Glutamatergic neuron (in vitro differentiated cells): ENCODE results near the gene PPEF1. TPM values are rescaled to one million over a fixed set of nuclear protein-coding genes. Genes with fewer than 3 reads are reported as not detected.
"Not testable (repeated sequence)": the region's sequence is repeated elsewhere in the genome, so short reads cannot be mapped to it uniquely, and the experiment has no call there.

Experiments
- DNase-seq: peaks from one replicate; pipeline ENCODE4 v3.0.0; 2022
- H3K27ac Mint-ChIP-seq: one replicate; pipeline ENCODE4 v1.8.0; 2020; ENCODE audit warnings: mild to moderate bottlenecking, mixed read lengths, inconsistent platforms; ENCODE audit not compliant: unreplicated experiment
- H3K27me3 Mint-ChIP-seq: one replicate; pipeline ENCODE4 v1.8.0; 2020; ENCODE audit warnings: mild to moderate bottlenecking, moderate library complexity, mixed read lengths, inconsistent platforms; ENCODE audit not compliant: unreplicated experiment
- H3K36me3 Mint-ChIP-seq: one replicate; pipeline ENCODE4 v1.8.0; 2020; ENCODE audit warnings: mild to moderate bottlenecking, mixed read lengths, inconsistent platforms; ENCODE audit not compliant: unreplicated experiment
- H3K4me1 Mint-ChIP-seq: one replicate; pipeline ENCODE4 v1.8.0; 2020; ENCODE audit warnings: mild to moderate bottlenecking, low read depth, mixed read lengths, inconsistent platforms; ENCODE audit not compliant: unreplicated experiment
- H3K4me3 Mint-ChIP-seq: one replicate; pipeline ENCODE4 v1.8.0; 2020; ENCODE audit warnings: mild to moderate bottlenecking, mixed read lengths, inconsistent platforms; ENCODE audit not compliant: unreplicated experiment
- H3K9me3 Mint-ChIP-seq: one replicate; pipeline ENCODE4 v1.8.0; 2020; ENCODE audit warnings: mild to moderate bottlenecking, moderate library complexity, mixed read lengths, inconsistent platforms; ENCODE audit not compliant: unreplicated experiment
- total RNA-seq: library from RNA; stranded (reverse); fragmentation: NEBNext Ultra II Directional; extraction: Animal tissue kit (Norgen Biotek cat#: 25700); gene quantifications from one replicate; pipeline ENCODE4 v1.2.1, GENCODE V29; 2021; ENCODE audit not compliant: unreplicated experiment
- TF ChIP-seq, protein P1 (sequence below): fragments of 200-600 bp; sonication (generic); IDR thresholded peaks from one replicate; pipeline ENCODE4 v1.5.0; 2021; ENCODE audit not compliant: partially characterized antibody, unreplicated experiment

Gene PPEF1
- total RNA-seq, 1 donor from 2014 or later = 3.9 TPM

DNA sequence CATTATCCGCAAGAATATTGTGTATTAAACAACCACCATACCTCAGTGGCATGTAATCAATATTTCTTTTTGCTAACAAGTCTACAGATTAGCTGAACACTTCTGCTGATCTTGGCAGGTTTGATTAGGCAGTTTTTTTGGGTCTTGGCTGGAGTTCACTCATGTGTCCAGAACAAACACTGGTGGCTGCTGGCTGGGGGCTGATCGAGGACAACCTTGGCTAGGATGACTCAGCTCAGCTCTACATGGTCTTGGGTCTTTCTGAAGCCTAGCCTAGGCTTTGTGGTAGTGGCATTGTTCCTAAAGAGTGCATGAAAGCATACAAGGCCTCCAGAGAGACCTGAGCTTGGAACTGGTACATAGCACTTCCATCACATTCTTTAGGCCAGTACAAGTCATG, 41.1 kb downstream of the PPEF1 start:
- no peaks in the 10 kb centered on the region for H3K4me1 Mint-ChIP-seq
- no peak overlapping the region for H3K27ac Mint-ChIP-seq
- no peaks in the 10 kb centered on the region for H3K27me3 Mint-ChIP-seq
- no peak overlapping the region for H3K4me3 Mint-ChIP-seq
- no peaks in the 10 kb centered on the region for H3K9me3 Mint-ChIP-seq
- DNase-seq = no peak
- no peaks in the 10 kb centered on the region for H3K36me3 Mint-ChIP-seq
- TF ChIP-seq, protein P1, sequence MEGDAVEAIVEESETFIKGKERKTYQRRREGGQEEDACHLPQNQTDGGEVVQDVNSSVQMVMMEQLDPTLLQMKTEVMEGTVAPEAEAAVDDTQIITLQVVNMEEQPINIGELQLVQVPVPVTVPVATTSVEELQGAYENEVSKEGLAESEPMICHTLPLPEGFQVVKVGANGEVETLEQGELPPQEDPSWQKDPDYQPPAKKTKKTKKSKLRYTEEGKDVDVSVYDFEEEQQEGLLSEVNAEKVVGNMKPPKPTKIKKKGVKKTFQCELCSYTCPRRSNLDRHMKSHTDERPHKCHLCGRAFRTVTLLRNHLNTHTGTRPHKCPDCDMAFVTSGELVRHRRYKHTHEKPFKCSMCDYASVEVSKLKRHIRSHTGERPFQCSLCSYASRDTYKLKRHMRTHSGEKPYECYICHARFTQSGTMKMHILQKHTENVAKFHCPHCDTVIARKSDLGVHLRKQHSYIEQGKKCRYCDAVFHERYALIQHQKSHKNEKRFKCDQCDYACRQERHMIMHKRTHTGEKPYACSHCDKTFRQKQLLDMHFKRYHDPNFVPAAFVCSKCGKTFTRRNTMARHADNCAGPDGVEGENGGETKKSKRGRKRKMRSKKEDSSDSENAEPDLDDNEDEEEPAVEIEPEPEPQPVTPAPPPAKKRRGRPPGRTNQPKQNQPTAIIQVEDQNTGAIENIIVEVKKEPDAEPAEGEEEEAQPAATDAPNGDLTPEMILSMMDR = no peak

DNA sequence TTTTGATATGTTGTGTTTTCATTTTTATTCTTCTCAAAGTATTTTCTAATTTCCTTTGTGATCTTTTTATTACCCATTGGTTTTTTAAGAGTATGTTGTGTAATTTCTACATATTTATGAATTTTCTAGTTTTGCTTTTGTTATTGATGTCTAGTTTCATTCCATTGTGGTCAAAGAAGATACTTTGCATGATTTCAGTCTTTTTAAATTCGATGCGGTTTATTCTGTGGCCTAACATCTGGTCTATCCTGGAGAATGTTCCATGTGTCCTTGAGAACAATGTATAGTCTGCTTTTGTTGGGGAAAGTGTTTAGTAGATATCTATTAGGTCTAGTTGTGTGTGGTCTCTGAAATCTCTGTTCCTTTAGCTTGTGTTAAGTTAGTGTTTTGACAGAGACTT, 46.2 kb downstream of the PPEF1 start:
- Mint-ChIP-seq H3K27ac (no peak overlapping the region), H3K4me3 (no peak overlapping the region), H3K4me1 (no peaks in the 10 kb centered on the region), H3K9me3 (no peaks in the 10 kb centered on the region), H3K27me3 (no peaks in the 10 kb centered on the region), H3K36me3 (no peaks in the 10 kb centered on the region)
- TF ChIP-seq, protein P1 = no peak
- DNase-seq = no peak

DNA sequence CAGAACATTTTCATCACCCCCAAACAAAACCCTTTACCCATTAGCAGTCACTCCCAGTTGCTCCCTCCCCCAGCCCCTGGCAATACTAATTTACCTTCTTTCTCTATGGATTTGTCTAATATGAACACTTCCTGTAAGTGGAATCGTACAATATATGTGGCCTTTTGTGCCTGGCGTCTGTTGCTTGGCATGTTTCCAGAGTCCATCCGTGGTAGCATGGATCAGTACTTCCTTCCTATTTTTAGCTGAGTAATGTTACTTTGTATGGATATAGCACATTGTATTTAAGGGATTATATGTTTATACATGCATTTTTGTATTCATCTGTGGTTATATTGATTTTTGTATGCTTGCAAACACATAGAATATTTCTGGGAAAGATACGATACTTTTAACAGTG, 48.2 kb downstream of the PPEF1 start:
- Mint-ChIP-seq H3K27ac (no peak overlapping the region), H3K36me3 (no peaks in the 10 kb centered on the region), H3K9me3 (no peaks in the 10 kb centered on the region), H3K4me3 (no peak overlapping the region), H3K27me3 (no peaks in the 10 kb centered on the region), H3K4me1 (no peaks in the 10 kb centered on the region)
- TF ChIP-seq, protein P1 = no peak
- no peak for DNase-seq

DNA sequence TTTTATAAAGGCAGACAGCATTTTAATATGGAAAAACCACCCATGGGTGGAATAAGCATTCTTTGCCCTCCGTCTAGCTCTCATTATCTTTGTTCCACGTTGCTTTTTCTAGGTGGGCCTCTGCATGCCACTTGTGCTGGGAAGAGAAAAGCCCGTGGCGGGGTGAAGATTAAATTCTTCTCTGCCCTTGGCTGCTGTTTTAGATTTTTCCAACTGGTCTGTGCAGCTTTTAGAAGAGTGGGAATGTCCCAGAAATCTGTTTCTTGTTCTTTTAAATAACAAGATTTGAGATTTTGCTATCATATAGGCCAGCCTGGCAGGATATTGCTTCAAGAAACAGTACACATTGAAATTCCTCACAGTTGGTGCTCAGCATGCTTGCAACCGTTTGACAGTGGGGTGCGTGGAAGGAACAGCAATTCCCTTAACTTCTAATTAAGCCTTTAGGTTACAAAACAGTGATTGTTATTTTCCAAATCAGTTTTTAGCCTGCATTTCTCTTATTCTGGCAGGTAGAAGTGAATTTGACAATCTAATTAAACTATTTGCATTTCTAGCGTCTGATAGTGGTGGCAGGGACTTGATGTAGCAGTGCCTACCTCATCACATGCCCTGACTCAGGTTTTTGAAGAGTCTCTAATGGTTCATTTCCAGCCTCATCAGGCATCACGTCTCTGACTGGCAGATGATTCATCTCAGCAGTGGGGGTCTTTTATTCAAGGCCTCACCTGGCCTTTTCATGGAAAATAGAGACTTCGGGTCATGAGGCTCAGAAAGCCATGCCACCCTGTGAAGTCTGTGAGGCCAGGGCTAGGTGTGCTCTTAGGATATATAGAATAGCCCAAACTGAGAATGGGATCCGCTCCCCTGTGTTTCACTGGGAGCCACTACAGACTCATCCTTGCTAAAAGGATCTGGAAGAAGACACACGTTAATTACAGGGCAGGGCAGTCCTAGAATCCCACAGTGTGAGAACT, 50.8 kb downstream of the PPEF1 start:
- no peaks in the 10 kb centered on the region for H3K27me3 Mint-ChIP-seq
- H3K36me3 Mint-ChIP-seq = no peaks in the 10 kb centered on the region
- H3K4me3 Mint-ChIP-seq = no peak overlapping the region
- DNase-seq = no peak
- TF ChIP-seq, protein P1 = no peak
- no peak overlapping the region for H3K27ac Mint-ChIP-seq
- no peaks in the 10 kb centered on the region for H3K9me3 Mint-ChIP-seq
- no peaks in the 10 kb centered on the region for H3K4me1 Mint-ChIP-seq

DNA sequence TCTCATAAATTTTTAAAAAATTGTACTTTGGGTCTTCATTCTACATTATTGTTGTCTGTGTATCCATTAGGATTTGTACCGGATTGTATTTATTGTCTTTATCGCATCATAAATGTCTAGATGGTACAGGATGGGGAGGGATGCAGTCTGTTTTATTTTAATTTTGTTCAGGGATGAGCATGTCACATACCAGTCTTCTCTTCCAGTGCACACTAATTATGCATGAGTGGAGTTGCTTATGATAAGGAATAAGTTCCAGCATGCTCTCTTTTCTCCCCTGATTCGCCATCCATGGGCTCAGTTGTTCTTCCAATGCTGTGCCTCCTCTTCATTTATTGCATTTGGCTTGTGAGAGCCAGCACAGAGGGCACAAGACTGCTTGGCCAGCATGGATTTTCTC, 54.3 kb downstream of the PPEF1 start:
- H3K27ac Mint-ChIP-seq = no peak overlapping the region
- TF ChIP-seq, protein P1 = no peak
- H3K4me3 Mint-ChIP-seq = no peak overlapping the region
- H3K27me3 Mint-ChIP-seq = no peaks in the 10 kb centered on the region
- no peak for DNase-seq
- H3K4me1 Mint-ChIP-seq = no peaks in the 10 kb centered on the region
- H3K9me3 Mint-ChIP-seq = no peaks in the 10 kb centered on the region
- H3K36me3 Mint-ChIP-seq = no peaks in the 10 kb centered on the region

DNA sequence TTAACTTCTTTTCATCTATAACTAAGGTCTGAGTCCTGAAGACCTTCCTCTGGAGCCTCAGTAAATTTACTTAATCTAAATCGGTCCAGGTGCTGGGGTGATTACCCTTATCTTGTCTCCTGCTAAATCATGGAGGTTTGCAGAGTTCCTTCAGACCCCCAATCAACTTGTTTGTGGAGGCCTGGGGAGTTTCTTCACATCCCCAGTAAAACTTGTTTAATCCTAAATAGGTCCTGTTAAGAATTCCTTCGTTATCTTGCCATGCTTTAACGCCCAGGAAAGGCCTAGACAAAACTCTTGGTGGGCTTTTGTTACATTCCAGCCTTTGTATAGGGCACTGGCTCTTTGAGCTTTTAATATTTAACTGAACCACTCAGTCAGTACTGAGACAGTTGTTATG, 55.7 kb downstream of the PPEF1 start:
- H3K4me3 Mint-ChIP-seq, H3K27me3 Mint-ChIP-seq, H3K27ac Mint-ChIP-seq, H3K9me3 Mint-ChIP-seq, DNase-seq, H3K36me3 Mint-ChIP-seq, H3K4me1 Mint-ChIP-seq: not testable (repeated sequence)
